NT2/D1 (cell line): ENCODE data around the gene NXPH1.

Experiments
- SUZ12 ChIP-seq: IDR thresholded peaks from 2 replicates; pipeline ENCODE4 v1.6.1; 2011; ENCODE audit not compliant: insufficient read length, insufficient read depth; ENCODE audit errors: extremely low read depth
- YY1 ChIP-seq: IDR thresholded peaks from 2 replicates; pipeline ENCODE4 v1.6.1; 2011; ENCODE audit not compliant: insufficient read length, insufficient read depth
- ZNF274 ChIP-seq: IDR thresholded peaks from 2 replicates; pipeline ENCODE4 v1.6.1; 2011; ENCODE audit warnings: mild to moderate bottlenecking, low read depth, low read length

GRCh38 chr7:8597565-8597964, 164.2 kb downstream of the NXPH1 start:
- TF ChIP-seq ZNF274 (no peak), YY1 (no peak), SUZ12 (no peak)
